Fibroblast of villous mesenchyme (primary cell): ENCODE data around the gene SMG6. TPM values are rescaled to one million over a fixed set of nuclear protein-coding genes. Genes with fewer than 3 reads are reported as not detected.

Source experiments
- DNase-seq: peaks from one replicate; pipeline ENCODE4 v3.0.0-alpha.2; 2010; ENCODE audit warnings: low read depth
- H3K4me3 ChIP-seq: 2 replicates; pipeline ENCODE4 v1.5.1; 2011; ENCODE audit warnings: low read depth, mild to moderate bottlenecking, low read length
- CTCF ChIP-seq: IDR thresholded peaks from 2 replicates; pipeline ENCODE4 v1.5.1; 2012; ENCODE audit warnings: low read depth, mild to moderate bottlenecking, low read length; ENCODE audit not compliant: insufficient read depth
- total RNA-seq: library from RNA; depleted of rRNA; stranded (reverse); fragments of >200 nt; gene quantifications from 2 replicates; pipeline ENCODE4 v1.2.3, GENCODE V29; 2012

The SMG6 gene
- total RNA-seq, 1 donor: 50.5 TPM

GRCh38 chr17:2304931-2305330 is 1.3 kb upstream of the SMG6 start:
- TF ChIP-seq CTCF: no peak
- no peak for DNase-seq
- H3K4me3 ChIP-seq: no peak overlapping the region

- DNase-seq: no peak
- no peak for TF ChIP-seq CTCF
- H3K4me3 ChIP-seq: peak overlapping the region; percentile 93
Measured at GRCh38 chr17:2302778-2303203, 794 bp downstream of the SMG6 start.

- no peak for TF ChIP-seq CTCF
- DNase-seq: no peak
- H3K4me3 ChIP-seq: no peak overlapping the region
Measured at GRCh38 chr17:2299756-2300155, 3.8 kb downstream of the SMG6 start.

- H3K4me3 ChIP-seq: no peak overlapping the region
- TF ChIP-seq CTCF: no peak
- no peak for DNase-seq
Measured at GRCh38 chr17:2299136-2299535, 4.4 kb downstream of the SMG6 start.

GRCh38 chr17:2297023-2297422 is 6.6 kb downstream of the SMG6 start:
- H3K4me3 ChIP-seq: no peak overlapping the region
- DNase-seq: no peak
- TF ChIP-seq CTCF: no peak

GRCh38 chr17:2295575-2295974 is 8.0 kb downstream of the SMG6 start:
- no peak overlapping the region for H3K4me3 ChIP-seq
- TF ChIP-seq CTCF: no peak
- no peak for DNase-seq

- no peak overlapping the region for H3K4me3 ChIP-seq
- TF ChIP-seq CTCF: no peak
- DNase-seq: no peak
Measured at GRCh38 chr17:2292100-2292499, 11.5 kb downstream of the SMG6 start.
